Testis (tissue), 2 donors: ENCODE results near the gene FSIP1.

Experiments used
- POLR2A ChIP-seq: fragments of 450-650 bp; IDR thresholded peaks from one replicate; pipeline ENCODE4 v1.6.1; 2017; ENCODE audit warnings: antibody characterized with exemption, mild to moderate bottlenecking, moderate library complexity
- TF ChIP-seq, protein P1 (sequence below), 3 experiments: fragments of 450-650 bp in 2 of 3; fragments of 200-600 bp in 1 of 3; sonication (generic) in 1 of 3; IDR thresholded peaks; one replicate each; pipeline ENCODE4 v1.5.1; 2016 to 2019; ENCODE audit warnings: antibody characterized with exemption in 3 of 3, mild to moderate bottlenecking in 2 of 3, moderate library complexity in 1 of 3

DNA sequence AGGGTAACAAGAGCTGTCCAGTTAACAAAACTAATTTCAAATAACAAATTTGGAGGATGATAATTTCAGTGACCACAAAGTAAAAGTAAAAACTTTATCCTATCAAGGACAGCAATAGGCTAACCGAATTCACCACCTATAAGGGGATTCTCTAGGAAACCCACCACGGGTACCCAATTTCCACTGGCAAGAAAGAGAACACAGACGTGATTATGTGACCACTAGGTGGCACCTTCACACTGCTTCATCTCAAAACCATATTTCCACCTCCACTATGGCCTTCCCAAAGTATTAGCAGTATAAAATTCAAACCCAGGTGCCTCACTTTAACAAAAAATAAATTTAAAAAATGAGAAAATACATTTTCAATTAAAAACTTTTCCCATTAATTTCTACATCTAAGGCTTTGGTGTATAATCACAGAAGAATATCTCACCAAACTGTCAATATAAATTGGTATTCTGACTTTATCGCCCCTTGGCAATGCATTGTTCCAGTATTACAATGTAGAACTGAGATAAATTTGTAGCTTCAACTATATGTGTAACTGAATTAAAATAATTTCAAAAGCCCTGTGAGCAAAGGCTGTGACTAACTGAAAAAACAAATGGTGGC lies 96.5 kb downstream of the FSIP1 start:
- TF ChIP-seq, protein P1, sequence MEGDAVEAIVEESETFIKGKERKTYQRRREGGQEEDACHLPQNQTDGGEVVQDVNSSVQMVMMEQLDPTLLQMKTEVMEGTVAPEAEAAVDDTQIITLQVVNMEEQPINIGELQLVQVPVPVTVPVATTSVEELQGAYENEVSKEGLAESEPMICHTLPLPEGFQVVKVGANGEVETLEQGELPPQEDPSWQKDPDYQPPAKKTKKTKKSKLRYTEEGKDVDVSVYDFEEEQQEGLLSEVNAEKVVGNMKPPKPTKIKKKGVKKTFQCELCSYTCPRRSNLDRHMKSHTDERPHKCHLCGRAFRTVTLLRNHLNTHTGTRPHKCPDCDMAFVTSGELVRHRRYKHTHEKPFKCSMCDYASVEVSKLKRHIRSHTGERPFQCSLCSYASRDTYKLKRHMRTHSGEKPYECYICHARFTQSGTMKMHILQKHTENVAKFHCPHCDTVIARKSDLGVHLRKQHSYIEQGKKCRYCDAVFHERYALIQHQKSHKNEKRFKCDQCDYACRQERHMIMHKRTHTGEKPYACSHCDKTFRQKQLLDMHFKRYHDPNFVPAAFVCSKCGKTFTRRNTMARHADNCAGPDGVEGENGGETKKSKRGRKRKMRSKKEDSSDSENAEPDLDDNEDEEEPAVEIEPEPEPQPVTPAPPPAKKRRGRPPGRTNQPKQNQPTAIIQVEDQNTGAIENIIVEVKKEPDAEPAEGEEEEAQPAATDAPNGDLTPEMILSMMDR (IDR thresholded peaks at IDR 0.05): peak; percentile 76 to 82 (median 77)
- no peak for TF ChIP-seq POLR2A
